CD4-positive, alpha-beta T cell treated with Interleukin-21 for 1 hour (primary cell): Measurements from ENCODE around the gene MYH9.
A peak's percentile ranks its signal among the peaks of the same experiment; 100 is the strongest.
"Not testable (repeated sequence)": the region's sequence is repeated elsewhere in the genome, so short reads cannot be mapped to it uniquely, and the experiment has no call there.

Source experiments
- DNase-seq: peaks from one replicate; pipeline ENCODE4 v3.0.0-alpha.2; 2020

Gene MYH9

GRCh38 chr22:36289948-36290371 is 97.8 kb downstream of the MYH9 start:
- peak; percentile 71 for DNase-seq

GRCh38 chr22:36289406-36289870 is 98.3 kb downstream of the MYH9 start:
- no peak for DNase-seq

- no peak for DNase-seq
Measured at GRCh38 chr22:36288571-36289405, 99.0 kb downstream of the MYH9 start.

- no peak for DNase-seq
Measured at GRCh38 chr22:36287881-36288515, 99.8 kb downstream of the MYH9 start.

- DNase-seq: peak; percentile 64
Measured at GRCh38 chr22:36286096-36286957, 101.4 kb downstream of the MYH9 start.

GRCh38 chr22:36285545-36285944 is 102.2 kb downstream of the MYH9 start:
- DNase-seq: no peak

- DNase-seq: no peak
Measured at GRCh38 chr22:36285017-36285416, 102.8 kb downstream of the MYH9 start.

- no peak for DNase-seq
Measured at GRCh38 chr22:36284171-36284571, 103.6 kb downstream of the MYH9 start.

GRCh38 chr22:36282328-36282831 is 105.4 kb downstream of the MYH9 start:
- DNase-seq: no peak

- no peak for DNase-seq
Measured at GRCh38 chr22:36281781-36282327, 105.9 kb downstream of the MYH9 start.

GRCh38 chr22:36280379-36280778 is 107.4 kb downstream of the MYH9 start:
- DNase-seq: no peak

- DNase-seq: no peak
Measured at GRCh38 chr22:36279219-36279666, 108.5 kb downstream of the MYH9 start.

GRCh38 chr22:36277482-36278291 is 110.1 kb downstream of the MYH9 start:
- DNase-seq: peak; percentile 74

- DNase-seq: no peak
Measured at GRCh38 chr22:36274531-36274930, 113.2 kb downstream of the MYH9 start.

GRCh38 chr22:36271951-36272350 is 115.8 kb downstream of the MYH9 start:
- not testable (repeated sequence) for DNase-seq

- DNase-seq: not testable (repeated sequence)
Measured at GRCh38 chr22:36271231-36271630, 116.5 kb downstream of the MYH9 start.

GRCh38 chr22:36267896-36268485 is 119.8 kb downstream of the MYH9 start:
- DNase-seq: no peak

GRCh38 chr22:36267058-36267457 is 120.7 kb downstream of the MYH9 start:
- DNase-seq: no peak

GRCh38 chr22:36263886-36264664 is 123.7 kb downstream of the MYH9 start:
- not testable (repeated sequence) for DNase-seq

- DNase-seq: not testable (repeated sequence)
Measured at GRCh38 chr22:36263216-36263673, 124.5 kb downstream of the MYH9 start.
